IPS-18c (cell line): ENCODE results near the gene ANXA3.
A peak's percentile ranks its signal among the peaks of the same experiment; 100 is the strongest.
"Not testable (repeated sequence)": the region's sequence is repeated elsewhere in the genome, so short reads cannot be mapped to it uniquely, and the experiment has no call there.

Experiments
- H3K4me3 ChIP-seq: 2 replicates; pipeline ENCODE4 v1.7.0; 2013; ENCODE audit warnings: low read depth, mild to moderate bottlenecking, low read length, moderate library complexity; ENCODE audit not compliant: insufficient read depth
- H3K9me3 ChIP-seq: one replicate; pipeline ENCODE4 v1.6.1; 2013; ENCODE audit warnings: mild to moderate bottlenecking, low read length, moderate library complexity; ENCODE audit not compliant: control insufficient read depth, insufficient read depth

The ANXA3 gene, protein sequence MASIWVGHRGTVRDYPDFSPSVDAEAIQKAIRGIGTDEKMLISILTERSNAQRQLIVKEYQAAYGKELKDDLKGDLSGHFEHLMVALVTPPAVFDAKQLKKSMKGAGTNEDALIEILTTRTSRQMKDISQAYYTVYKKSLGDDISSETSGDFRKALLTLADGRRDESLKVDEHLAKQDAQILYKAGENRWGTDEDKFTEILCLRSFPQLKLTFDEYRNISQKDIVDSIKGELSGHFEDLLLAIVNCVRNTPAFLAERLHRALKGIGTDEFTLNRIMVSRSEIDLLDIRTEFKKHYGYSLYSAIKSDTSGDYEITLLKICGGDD

DNA sequence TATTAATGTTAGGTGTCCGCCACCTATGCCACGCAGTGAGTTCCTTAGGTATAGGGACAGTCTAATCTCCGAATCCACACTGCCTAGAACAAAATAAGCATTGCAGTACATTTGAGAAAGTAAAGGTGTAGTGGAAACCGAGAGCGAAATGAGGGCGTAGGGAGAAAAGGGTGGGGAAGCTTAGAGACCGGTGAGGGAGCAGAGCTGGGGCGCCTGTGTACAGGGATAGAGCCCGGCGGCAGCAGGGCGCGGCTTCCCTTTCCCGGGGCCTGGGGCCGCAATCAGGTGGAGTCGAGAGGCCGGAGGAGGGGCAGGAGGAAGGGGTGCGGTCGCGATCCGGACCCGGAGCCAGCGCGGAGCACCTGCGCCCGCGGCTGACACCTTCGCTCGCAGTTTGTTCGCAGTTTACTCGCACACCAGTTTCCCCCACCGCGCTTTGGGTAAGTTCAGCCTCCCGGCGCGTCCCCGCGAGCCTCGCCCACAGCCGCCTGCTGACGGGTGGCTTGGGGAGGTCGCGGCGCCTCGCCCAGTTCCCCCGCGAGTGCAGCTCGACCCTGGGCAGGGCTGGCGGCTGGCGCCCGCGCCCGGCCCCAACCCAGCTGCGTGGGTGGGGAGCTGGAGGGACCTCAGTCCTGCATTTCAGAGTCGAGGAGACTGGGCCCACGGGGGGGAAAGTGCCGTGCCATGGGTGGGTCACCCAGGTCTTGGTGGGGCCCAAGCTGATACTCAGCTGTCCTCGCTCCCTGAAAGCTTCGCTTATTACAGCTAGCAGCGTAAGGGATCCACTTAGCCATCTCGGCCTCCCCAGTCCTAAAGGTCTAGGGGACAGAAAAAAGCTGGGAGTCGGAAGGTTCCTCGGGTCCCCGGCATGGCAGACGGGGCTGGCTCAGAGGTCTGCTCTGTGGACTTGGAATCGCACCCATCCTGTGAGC is at the start of gene ANXA3:
Gene ANXA3 (plus strand): TSS at position 351 of the 932 bp plus-strand sequence. CDS start 2,704 bp downstream, outside the sequence.
- Histone ChIP-seq H3K9me3 (peaks cover 2% of the 10 kb centered on the region), H3K4me3 (peak within 1 kb of the TSS; percentile 86)

DNA sequence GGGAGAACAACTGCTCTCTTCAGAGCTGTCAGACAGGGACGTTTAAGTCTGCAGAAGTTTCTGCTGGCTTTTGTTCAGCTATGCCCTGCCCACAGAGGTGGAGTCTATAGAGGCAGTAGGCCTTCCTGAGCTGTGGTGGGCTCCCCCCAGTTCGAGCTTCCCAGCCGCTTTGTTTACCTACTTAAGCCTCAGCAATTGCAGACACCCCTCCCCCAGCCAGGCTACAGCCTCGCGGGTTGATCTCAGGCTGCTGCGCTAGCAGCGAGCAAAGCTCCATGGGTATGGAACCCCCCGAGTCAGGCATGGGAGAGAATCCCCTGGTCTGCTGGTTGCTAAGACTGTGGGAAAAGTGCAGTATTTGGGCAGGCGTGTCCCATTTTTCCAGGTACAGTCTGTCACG is 45.3 kb upstream of the ANXA3 start:
- not testable (repeated sequence) for H3K9me3 ChIP-seq, H3K4me3 ChIP-seq

DNA sequence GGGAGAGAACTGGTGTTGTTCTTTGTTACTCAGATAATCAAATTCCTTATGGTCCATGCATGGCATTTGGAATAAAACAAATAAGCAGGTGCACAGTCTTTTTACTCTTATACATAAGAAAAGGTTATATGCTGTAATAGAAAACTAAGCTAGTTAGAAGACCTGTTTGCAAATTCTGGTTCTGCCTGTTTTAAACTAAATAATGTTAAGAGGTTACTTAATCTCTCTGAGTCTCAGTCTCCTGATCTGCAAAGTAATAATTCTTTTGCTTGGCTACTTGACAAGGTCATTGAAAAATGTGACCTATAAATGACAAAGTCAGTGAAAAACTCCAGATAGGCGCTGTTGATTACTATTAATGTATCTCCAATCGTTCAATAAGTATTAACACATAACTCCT is 42.5 kb upstream of the ANXA3 start:
- Histone ChIP-seq H3K9me3 (no peaks in the 10 kb centered on the region), H3K4me3 (no peak overlapping the region)

DNA sequence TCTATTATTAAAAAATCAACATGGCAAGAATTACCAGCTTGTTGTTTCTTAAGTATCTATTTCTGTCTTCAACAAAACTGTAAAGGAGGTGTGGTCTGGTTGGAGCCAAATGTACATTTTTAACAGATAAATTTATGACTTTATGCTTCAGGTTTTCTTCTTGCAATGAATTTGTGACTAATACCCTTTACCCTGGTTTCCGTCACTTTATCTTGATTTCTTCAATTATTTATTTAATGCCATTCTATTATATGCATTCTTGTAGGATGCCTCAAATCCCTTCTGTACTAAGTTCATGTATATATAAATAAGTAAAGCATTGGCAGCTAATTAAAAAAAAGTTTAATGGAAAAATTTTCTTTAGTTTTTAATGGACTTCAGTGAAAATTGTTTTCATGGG is 41.5 kb upstream of the ANXA3 start:
- H3K4me3 ChIP-seq = no peak overlapping the region
- H3K9me3 ChIP-seq = no peaks in the 10 kb centered on the region

DNA sequence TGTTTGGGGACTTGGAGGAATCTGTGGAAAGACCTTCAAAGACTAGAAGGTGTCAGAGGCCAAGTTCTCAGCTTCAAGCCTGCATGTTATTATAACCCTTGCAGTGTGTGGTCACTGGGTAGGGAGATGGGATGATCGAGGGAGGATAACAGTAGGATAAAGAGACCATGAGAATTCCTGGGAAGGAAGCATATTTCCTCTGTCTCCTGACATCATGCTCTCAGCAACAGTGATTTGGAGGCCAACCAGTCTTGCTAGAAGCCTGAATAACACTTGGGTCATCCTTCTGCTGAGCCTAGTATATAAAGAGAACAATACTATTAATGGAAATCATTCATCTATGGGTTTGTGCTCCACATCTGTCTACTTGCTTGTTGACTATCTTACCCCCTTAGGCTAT is 40.9 kb upstream of the ANXA3 start:
- Histone ChIP-seq H3K9me3 (no peaks in the 10 kb centered on the region), H3K4me3 (no peak overlapping the region)

DNA sequence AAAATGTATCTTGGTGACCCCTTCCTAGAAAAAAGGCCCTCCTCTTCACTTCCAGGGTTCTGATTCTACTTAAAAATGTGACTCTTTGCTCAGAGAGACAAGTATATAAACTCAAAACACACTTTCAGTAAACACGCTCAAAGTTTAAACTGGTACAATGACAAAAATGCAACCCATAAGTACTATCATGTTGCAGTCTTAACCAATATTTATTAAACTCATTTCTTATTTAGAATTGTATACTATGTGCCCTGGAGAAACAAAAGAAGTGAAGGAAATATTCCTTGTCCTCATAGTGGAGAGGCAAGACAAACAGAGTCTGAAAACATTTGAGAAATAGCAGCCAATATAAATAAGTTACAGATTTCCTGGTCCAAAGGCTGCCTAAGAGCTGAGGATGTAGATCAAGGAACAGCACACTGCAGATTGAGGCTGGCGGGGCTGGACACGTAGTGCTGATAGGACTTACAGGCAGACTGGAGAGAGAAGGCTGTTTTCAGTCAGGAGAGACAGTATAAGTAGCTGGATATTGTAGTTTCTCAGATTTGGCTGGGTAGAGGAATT is 39.1 kb upstream of the ANXA3 start:
- Histone ChIP-seq H3K4me3 (no peak overlapping the region), H3K9me3 (no peaks in the 10 kb centered on the region)

DNA sequence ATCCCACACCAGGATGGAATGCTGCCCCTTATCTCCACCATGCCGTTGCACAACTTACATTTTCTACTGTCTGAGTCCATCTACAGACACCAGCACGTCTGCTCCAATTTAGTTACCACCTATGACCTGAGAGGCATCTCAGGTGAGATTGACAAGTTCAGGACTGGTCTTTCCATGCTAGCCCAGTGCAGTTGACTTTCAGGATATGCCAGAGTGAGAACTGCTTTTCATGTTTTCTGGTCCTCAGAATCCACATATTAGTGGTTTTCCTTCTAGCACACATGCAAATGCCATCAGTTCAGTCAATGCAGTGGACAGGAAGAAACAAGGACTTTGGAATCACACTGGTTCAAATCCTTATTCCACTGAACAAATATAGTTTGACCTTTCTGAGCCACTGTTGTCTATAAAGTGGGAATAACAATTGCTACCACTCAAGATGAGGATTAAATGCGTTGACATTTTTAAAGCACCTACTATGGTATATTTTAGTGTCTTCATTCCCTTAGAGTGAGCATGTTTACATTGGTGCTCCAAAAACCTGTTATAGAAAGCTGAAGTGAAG is 38.1 kb upstream of the ANXA3 start:
- Histone ChIP-seq H3K4me3 (no peak overlapping the region), H3K9me3 (no peaks in the 10 kb centered on the region)

DNA sequence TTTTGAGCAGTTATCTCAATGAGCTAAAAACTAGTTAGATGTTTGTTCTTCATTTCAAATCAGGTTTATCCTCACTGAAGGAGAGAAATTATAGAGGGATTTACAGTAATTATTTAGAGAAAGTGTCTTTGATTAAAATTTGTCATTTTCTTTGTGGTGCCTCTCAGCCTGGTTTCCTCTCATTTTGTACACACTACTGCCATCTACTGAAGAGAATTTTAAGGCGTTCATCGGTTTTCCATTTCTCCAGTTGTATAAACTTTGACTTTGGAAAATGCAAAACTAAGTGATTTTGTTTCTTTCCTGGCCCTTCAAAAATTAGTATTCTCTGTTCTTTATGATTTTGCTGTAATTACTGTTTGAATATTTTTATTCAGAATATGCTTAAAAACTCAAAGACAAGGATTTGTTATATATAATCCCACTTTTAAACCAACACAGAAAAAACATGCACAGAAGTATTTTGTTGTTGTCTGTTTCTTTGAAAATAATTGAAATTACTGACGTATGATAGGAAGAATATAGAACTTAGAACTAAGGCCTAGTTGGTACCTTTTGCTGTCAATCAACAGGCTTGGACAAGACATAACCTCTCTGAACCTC is 34.4 kb upstream of the ANXA3 start:
- Histone ChIP-seq H3K4me3 (no peak overlapping the region), H3K9me3 (no peaks in the 10 kb centered on the region)

DNA sequence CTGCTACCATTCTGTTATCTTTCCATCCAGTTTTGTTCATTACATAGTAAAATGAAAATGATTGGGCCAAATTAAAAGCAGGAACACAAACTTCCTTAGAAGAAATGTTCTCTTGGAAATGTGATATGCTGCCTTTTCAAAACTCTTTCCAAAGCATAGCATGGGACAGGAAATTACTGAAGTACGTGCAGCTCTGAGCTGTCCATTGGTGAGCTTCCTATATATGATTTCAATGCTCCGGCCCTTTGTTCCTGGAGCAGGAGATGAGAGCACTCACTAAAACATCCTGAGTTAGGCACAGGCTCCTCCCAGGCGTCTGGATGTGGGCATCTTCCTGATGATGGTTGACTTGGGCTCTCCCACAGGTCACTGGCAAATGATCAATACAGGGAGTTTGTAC is 33.0 kb upstream of the ANXA3 start:
- no peaks in the 10 kb centered on the region for H3K9me3 ChIP-seq
- H3K4me3 ChIP-seq = no peak overlapping the region

DNA sequence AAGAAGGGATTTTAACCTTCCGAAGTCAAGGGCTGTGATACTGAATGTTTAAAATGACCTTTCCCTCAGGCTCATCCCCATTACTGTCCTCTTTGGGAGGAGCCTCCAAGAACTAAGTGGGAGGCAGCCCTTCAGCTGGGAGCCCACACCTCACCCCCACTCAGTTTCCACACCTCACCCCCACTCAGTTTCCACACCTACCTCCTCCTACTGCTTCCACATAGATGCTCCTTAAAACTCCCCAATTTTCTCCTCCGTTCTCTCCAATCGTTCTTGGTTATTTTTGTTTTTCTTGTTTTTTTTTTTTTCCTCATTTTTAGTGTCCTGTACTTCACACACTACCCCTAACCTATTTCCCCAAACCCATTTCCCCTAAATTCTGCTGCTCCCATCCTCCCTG is 31.6 kb upstream of the ANXA3 start:
- no peak overlapping the region for H3K4me3 ChIP-seq
- no peaks in the 10 kb centered on the region for H3K9me3 ChIP-seq

DNA sequence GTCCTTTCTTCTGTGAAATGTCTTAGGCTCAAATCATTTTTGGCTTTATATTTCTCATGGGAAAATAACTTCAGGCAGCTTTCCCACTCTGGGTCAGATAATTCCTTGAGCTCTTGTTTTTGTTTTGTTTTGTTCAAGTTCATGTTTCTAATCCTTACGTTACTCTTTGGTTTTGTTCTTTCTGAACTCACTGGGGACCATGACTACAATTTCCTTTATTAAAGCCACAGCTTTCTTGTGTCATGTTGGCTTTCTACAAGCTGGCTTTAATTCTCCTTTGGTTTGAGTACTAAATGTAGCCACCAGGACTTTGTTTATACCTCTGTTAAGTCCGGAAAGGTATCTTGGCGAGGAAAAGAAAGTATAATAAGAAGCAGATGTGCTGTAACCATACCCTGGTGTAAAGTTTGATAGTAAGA is 30.8 kb upstream of the ANXA3 start:
- H3K4me3 ChIP-seq = no peak overlapping the region
- no peaks in the 10 kb centered on the region for H3K9me3 ChIP-seq

DNA sequence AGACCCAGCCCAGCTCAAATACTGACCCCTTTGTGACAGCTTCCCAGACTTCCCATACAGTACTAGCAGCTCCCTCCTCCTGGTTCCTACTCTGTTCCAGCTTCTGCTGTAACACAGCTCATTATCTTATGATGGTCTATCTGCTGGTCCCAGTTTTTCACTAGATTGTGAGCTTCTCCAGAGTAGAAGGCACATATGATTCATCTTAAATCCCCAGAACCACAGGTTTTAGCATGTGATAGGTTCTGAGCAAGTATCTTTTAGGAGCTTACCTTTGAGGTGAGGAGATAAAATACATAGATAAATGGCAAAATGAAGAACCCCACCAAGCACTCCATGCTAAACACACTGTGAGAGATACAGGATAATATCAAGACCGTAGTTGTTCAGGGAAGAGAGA is 27.6 kb upstream of the ANXA3 start:
- H3K4me3 ChIP-seq = no peak overlapping the region
- no peaks in the 10 kb centered on the region for H3K9me3 ChIP-seq

DNA sequence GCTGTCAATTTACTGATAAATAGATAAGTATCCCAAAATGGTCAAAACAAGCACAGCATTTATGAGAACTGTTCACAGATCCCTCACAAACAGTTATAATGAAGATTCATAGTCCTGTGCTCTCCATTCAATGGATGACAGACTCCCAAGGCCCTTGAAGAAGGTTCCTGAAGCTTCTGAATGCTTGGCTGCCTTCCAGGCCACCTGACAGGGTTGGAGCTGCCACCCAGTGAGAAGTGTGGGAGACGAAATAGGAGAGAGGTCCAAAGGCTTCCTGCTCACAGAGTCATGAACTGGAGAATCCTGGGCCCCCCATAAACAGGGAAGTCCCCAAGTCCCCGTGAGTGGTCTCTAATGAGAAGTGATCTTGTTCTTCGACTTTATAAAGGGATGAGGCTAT is 26.0 kb upstream of the ANXA3 start:
- Histone ChIP-seq H3K4me3 (no peak overlapping the region), H3K9me3 (no peaks in the 10 kb centered on the region)

DNA sequence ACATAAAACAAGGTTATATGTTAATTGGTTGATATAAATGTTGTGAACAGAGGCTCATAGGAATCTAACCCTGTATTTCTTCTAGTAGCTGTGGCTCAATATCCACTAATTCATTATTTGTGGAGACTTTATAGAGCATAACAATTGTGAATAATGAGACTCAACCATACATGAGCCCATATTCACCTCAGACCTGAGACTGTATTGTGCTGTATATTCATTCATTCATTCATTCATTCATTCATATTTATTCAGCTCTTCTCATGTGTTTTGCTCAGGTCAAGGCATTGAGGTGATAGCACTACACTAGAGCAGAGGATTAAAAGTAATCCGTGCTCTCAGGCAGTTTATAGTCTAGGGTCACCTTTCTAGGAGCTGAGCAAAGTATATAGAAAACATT is 24.5 kb upstream of the ANXA3 start:
- Histone ChIP-seq H3K9me3 (no peaks in the 10 kb centered on the region), H3K4me3 (no peak overlapping the region)

DNA sequence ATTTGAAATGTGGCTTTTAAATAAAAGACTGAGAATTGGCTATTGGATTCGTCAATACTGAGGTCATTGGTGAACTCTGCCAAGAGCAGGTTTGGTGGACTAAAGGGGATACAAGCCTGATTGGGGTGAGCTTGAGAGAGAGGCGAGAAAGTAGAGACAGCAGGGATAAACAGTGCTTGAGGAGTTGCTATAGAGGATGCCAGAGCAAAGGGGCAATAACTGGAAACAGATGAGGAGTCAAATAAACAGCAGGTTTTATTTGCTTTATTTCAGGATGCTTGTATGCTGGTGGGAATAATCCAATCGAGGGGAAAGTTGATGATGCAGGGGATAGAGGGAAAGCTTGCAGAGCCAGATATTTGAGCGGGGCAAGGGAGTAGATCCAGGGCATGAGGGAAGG is 24.0 kb upstream of the ANXA3 start:
- Histone ChIP-seq H3K9me3 (no peaks in the 10 kb centered on the region), H3K4me3 (no peak overlapping the region)

DNA sequence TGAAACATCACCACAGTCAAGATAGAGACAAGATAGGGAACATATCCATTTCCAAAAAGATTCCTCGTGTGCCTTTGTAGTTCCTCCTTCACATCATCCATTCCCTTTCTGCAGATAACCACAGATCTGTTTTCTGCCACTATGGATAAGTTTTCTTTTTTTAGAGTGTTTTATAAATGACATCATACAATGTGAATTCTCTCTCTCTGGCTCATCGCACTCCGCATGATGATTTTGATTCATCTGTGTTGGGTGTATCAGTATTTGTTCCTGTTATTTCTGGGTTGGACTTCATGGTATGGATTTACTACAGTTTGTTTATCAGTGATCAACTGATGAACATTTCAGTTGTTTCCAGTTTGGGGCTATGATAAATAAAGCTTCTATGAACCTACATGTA is 23.2 kb upstream of the ANXA3 start:
- no peak overlapping the region for H3K4me3 ChIP-seq
- no peaks in the 10 kb centered on the region for H3K9me3 ChIP-seq

DNA sequence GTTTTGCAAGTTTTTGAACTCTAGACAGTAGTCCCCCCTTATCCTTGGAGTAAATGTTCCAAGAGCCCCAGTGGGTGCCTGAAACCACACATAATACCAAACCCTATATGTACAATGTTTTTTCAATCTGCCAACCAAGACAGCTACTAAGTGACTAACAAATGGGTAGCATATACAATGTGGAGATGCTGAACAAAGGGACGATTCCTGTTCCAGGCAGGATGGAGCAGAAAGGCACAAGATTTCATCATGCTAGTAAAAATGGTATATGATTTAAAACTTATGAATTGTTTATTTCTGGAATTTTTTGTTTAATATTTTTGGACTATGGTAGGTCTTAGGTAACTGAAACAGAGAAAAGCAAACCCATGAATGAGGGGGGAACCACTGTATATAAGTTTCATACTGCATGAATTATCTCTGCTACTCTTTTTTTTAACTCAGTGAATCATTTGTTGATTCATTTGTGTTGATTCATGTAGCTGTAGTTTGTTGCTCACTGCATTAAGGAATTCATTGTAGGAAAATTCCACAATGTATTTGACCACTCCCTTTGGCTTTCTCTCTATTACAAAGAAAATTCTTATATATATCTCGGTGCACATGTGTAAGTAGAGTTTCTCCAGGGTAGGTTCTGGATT is 21.9 kb upstream of the ANXA3 start:
- H3K9me3 ChIP-seq = no peaks in the 10 kb centered on the region
- no peak overlapping the region for H3K4me3 ChIP-seq
